ENCODE measurements around the gene ING5. TPM values are rescaled to one million over a fixed set of nuclear protein-coding genes. Genes with fewer than 3 reads are reported as not detected.
A peak's percentile ranks its signal among the peaks of the same experiment; 100 is the strongest.
"Not testable (repeated sequence)": the region's sequence is repeated elsewhere in the genome, so short reads cannot be mapped to it uniquely, and the experiment has no call there.

The ING5 gene
- total RNA-seq, 1 donor from 2014 or later, result 16.5 TPM

DNA sequence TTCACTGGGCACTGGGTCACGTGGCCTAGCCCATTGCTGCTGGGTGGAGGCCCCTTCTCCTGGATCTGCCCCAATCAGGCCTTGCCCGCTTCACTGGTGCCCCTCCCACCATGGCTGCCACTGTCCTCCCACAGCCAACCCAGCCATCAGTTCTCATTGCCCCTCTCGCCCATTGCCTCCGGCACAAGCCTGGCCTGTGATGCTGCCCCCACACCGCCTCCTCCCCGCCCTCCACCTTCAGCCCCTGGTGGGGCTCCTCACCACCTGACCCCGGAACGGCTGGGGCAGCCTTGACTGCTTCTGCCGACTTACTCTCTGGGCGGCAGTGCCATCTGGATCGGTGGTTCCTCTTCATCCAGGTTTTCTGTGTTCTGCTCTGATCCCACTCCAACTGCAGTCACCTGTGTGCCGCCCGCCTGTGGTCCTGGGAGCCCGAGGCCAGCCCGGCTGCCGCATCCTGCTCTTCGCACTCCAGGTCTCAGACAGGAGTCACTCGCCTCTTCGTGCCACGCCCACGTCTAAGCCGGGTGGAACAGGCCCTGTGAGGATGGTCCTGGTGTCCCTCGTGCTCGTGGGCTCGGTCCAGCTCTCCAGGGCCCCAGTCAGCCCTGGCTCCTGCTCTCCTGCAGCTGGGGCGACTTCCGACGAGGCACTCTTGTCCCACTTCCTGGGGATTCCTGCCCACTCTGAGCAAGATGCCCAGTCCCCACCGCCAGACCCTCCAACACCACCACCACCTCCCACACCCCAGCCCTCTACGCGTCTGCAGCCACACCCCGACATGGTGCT lies 46.8 kb downstream of the ING5 start:
- ATAC-seq, result no peak
- DNase-seq (ENCODE audit: missing footprints), result peak; percentile 33

DNA sequence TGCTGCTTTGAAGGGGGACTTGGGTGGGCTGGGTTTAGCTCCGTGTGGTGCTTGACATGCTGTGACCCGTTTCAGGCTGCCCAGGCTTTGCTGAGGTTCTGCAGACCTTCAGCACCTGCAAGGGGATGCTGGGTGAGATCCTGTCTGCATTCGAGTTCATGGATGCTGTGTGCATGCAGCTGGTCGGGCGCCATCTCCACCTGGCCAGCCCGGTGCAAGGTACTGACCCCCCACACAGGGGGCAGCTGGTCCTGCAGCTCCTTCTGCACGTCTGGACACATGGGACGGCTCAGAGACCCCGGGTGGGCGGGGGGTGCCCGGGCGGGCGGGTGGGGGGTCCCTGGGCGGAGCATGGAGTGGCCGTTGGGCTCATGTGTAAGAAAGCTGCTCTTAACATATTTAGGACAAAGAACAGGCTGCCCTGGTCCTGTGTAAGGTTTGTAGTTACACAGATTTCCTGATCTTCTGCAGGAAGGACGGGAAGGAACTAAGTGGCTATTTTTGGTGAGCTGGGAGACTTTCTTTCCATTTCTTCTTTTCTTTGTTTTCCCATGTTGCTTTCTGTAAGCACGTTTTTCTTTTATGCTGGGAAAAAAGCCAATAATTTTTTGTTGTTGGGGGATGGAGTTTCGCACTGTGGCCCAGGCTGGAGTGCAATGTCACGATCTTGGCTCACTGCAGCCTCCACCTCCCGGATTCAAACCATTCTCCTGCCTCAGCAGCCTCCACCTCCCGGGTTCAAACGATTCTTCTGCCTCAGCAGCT lies 48.4 kb downstream of the ING5 start:
- intact Hi-C loops (cut with DNase I), result no loop called here
- peak; percentile 4 for DNase-seq (ENCODE audit: missing footprints)
- ATAC-seq, result no peak

More for the DNA sequence above, 46.8 kb downstream of the ING5 start:
- intact Hi-C loops (cut with DNase I), result no loop called here

DNA sequence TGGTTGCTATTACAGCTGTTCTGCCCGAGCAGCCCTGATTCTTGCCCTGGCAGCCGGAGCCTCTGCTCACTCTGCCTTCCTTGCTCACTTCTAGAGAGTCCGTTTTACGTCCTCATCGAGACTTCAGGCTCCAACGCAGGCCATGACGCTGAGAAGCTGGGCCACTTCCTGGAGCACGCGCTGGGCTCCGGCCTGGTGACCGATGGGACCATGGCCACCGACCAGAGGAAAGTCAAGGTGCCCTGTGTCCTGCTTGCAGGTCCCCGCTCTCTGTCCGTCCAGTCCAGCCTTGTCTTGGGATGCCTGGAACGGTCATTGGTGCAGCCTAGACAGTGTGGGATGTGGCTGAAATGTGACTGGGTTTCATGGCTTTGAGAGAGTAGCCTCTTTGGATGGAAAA lies 49.3 kb downstream of the ING5 start:
- ATAC-seq, result no peak
- DNase-seq (ENCODE audit: missing footprints), result peak; percentile 31
- intact Hi-C loops (cut with DNase I), result no loop called here

DNA sequence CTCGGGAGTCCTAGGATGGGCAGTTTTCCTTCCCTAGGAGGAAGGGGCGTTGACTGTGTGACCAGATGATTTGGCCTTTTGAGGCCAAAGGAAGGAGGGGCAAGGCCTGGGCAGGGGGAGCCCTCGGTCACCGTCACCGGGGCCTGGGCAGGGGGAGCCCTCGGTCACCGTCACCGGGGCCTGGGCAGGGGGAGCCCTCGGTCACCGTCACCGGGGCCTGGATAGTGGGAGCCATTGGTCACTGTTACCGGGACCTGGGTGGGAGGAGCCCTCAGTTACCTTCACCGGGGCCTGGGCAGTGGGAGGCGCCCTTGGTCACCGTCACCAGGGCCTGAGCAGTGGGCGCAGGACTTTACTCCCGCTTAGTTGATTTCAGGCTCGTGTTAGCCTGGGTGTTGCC lies 49.9 kb downstream of the ING5 start:
- ATAC-seq (no peak), DNase-seq (ENCODE audit: missing footprints) (no peak)
- intact Hi-C loops (cut with DNase I), result no loop called here

DNA sequence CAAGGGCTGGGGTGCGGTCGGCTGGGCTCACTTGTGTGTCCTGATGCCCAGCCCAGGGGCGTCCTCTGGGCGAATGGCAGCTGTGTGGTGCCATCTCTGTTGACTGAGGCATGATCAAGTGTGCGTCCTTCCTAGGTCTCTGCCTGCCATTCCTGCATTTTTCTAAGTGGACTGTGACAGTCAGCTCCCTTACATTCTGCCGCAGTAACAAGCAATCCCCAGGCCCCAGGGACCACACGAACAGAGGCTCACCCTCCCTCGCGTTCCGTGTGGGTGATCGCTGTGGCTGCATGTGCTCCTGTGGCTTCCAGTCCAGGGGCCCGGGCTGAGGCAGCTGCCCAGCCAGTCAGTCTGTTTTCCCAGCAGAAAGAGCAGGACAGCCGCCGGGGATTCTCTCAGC lies 50.4 kb downstream of the ING5 start:
- DNase-seq (ENCODE audit: missing footprints), result peak; percentile 32
- intact Hi-C loops (cut with DNase I), result no loop called here
- no peak for ATAC-seq

DNA sequence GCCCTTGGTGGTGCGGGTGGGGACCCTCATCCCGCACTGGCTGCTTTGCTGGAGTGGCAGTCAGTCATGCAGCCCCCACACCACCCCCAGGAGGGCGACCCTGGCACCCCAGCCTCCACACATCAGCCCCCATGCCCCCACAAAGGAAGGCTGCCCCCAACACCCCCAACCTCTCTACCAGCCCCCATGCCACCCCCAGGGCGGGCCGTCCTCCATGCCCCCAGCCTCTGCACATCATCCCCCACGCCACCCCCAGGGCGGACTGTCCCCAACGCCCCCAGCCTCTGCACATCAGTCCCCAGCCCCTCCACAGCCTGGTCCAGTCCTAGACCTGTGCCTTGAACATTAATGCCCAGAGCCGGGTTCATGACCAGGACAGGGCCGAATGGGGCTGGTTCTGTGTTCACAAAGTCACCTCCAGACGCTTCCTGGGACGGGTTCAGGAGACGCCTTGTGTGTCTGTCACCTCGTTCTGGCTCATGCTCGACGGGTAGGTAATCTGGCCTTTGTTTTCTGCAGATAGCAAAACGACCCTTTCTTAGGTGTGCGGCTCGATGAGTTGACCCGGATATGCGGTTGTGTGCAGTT lies 50.9 kb downstream of the ING5 start:
- intact Hi-C loops (cut with DNase I), result no loop called here
- peak; percentile 53 for DNase-seq (ENCODE audit: missing footprints)
- no peak for ATAC-seq

DNA sequence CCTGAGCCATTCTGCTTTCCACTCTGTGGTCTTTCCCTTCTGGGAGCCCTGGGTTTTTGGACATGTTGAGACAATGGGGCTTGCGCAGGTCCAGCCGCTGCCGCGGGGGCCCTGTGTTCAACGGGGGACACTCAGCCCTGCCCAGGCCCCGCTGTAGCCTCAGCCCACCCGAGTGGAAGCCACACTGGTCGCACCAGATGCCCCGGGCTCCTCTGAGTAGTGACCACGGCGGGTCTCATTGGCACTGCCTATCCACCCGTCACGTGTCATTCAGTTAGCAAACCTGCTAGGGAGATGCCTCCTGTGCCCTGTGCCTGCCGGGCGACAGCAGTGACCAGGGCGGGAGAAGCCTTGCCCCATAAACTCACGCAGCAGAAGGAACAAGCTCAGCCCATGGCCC lies 51.7 kb downstream of the ING5 start:
- no peak for ATAC-seq
- intact Hi-C loops (cut with DNase I), result no loop called here
- peak; percentile 62 for DNase-seq (ENCODE audit: missing footprints)

DNA sequence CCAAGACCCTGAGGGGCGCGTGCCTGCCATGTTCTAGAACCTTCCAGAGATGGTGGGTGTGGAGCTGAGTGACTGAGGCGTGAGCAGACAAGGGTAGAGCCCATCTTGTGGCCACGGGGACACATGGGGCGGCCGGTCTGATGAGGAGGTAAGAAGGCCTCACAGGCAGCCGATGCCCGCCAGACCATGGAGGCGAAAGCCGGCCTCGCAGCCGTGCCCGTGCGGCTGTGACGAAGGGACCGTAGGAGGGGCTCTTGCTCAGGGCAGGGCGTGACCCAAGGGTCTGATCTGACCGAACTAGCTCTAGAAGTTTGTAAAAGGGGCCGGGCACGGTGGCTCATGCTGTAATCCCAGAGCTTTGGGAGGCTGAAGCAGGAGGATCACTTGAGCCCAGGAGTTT lies 52.2 kb downstream of the ING5 start:
- intact Hi-C loops (cut with DNase I), result no loop called here
- DNase-seq (ENCODE audit: missing footprints), result peak; percentile 35
- no peak for ATAC-seq

DNA sequence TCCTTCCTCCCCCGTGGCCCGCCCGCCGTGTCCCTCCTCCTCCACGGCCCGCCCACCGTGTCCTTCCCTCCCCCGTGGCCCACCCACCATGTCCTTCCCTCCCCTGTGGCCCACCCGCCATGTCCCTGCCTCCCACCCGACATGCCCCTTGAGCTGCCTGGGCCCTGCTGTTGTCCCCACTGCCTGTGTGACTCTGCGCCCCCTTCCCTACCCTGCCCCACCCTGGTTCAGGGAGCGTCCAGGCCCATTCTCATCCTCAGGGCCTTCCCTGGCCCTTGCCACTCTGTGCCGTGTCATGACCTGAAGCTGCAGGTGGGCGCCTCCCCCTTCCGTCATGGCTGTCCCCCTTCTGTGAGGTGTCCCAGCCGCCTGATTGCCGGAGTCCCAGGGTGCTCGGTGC lies 53.3 kb downstream of the ING5 start:
- no peak for ATAC-seq
- DNase-seq (ENCODE audit: missing footprints), result peak; percentile 42
- intact Hi-C loops (cut with DNase I), result no loop called here

DNA sequence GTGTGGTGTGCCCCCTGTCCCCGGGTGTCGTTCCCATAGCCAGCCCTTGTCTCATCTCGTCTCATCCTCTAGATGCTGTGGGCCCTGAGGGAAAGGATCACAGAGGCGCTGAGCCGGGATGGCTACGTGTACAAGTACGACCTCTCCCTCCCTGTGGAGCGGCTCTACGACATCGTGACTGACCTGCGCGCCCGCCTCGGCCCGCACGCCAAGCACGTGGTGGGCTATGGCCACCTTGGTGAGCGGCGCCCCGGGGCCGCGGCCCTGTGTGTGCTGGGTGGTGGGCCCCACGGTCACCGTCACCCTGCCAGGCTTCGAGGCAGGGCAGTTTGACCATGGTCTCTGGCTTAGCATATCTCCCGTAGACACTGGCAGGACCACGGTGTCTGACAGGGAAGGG lies 53.9 kb downstream of the ING5 start:
- intact Hi-C loops (cut with DNase I), result no loop called here
- DNase-seq (ENCODE audit: missing footprints) (peak; percentile 41), ATAC-seq (no peak)

DNA sequence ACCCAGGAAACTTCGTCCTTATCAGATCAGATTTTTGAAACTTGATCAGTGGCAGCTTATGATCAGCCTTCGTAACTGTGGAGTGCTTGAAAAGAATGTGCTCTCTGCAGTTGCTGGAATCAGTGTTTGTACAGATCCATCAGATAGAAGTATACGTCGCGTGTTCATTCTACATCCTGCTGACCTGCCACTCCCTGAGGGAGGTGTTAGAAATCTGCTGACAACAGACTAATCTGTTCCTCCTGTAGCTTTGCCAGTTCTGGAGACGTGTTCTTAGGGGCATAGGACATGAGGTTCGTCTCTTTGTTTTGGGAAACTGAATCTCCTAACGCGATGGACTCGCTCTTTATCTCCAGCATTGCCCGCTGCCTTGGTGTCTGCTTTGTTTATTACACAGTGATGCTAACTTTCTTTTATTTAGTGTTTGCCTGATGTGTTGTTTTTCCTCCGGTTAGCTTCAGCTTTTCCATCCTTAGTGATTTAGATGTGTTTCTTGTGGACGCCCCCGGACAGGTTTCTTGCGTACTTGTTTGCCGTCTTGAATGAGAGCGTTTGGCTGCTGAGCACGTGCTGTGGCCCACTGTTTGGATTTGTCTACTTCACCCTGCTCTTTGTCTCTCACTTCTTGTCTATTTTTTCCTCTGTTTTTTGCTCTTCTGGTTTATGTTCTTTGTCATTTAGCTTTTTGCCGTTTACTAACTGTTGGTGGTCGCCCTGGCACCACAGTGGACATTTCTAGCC lies 57.4 kb downstream of the ING5 start:
- intact Hi-C loops (cut with DNase I), result no loop called here
- peak; percentile 13 for DNase-seq (ENCODE audit: missing footprints)
- ATAC-seq, result no peak

DNA sequence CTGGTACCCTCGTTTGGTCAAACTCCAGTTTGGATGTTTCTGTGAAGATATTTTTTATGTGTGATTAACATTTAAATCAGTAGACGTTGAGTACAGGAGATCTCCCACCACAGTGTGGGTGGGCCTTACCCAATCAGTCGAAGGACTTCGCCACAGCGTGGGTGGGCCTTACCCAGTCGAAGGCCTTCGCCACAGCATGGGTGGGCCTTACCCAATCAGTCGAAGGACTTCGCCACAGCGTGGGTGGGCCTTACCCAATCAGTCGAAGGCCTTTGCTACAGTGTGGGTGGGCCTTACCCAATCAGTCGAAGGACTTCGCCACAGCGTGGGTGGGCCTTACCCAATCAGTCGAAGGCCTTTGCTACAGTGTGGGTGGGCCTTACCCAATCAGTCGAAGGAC lies 58.1 kb downstream of the ING5 start:
- ATAC-seq; DNase-seq (ENCODE audit: missing footprints); intact Hi-C loops (cut with DNase I): not testable (repeated sequence)

DNA sequence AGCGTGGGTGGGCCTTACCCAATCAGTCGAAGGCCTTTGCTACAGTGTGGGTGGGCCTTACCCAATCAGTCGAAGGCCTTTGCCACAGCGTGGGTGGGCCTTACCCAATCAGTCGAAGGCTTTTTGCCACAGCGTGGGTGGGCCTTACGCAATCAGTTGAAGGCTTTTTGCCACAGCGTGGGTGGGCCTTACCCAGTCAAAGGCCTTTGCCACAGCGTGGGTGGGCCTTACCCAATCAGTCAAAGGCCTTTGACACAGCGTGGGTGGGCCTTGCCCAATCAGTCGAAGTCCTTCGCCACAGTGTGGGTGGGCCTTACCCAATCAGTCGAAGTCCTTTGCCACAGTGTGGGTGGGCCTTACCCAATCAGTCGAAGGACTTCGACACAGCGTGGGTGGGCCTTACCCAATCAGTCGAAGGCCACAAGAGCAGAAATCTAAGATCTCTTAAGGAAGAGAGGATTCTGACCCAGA lies 58.5 kb downstream of the ING5 start:
- ATAC-seq (no peak), DNase-seq (ENCODE audit: missing footprints) (peak; percentile 33)
- intact Hi-C loops (cut with DNase I), result no loop called here

DNA sequence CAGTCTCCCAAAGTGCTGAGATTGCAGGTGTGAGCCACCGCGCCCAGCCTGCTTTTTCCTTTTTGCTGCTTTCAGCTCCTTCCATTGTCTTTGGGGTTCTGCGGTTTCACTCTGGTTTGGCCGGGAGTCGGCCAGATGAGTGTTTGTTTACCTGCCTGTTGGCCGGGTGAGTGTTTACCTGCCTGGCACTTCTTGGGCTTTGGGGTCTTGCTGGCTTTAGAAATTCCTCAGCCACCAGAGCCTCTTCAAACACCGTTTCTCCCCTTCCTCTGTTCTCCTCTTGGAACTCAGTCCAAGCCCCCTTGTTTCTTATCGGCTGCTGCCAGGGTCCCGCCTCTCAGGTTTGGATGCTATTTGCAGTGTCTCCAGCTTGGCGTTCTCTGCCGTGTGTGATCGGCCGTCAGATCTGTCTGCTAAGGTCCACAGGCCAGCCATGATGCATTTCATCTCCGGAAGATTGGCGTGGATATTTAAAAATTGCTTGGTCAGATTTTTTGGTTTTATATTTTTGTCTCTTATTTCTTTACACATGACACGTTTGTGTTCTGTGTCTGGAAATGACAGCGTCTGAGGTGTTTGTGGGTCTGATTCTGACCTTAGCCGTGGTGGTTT lies 60.6 kb downstream of the ING5 start:
- DNase-seq (ENCODE audit: missing footprints) (peak; percentile 30), ATAC-seq (no peak)
- intact Hi-C loops (cut with DNase I), result no loop called here

DNA sequence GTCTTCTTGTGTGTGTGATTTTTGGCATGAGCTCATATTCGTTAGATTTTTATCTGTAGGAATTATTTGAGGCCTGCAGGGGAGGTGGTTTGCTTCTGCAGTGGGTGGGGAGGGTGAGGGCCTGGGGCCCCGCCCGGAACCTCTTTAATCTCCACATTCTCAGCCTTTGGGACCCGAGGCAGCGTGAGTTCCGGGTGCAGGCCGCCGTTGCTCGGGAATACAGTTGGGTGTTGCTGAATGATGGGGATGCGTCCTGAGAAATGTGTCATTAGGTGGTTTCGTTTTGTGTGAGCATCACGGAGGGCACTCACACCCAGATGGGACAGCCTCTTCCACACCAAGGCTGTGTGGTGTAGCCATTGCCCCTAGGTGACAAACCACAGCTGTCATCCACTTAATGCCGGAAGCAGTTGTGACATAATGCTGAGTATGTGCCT lies 61.1 kb downstream of the ING5 start:
- intact Hi-C loops (cut with DNase I), result no loop called here
- DNase-seq (ENCODE audit: missing footprints) (peak; percentile 37), ATAC-seq (no peak)

DNA sequence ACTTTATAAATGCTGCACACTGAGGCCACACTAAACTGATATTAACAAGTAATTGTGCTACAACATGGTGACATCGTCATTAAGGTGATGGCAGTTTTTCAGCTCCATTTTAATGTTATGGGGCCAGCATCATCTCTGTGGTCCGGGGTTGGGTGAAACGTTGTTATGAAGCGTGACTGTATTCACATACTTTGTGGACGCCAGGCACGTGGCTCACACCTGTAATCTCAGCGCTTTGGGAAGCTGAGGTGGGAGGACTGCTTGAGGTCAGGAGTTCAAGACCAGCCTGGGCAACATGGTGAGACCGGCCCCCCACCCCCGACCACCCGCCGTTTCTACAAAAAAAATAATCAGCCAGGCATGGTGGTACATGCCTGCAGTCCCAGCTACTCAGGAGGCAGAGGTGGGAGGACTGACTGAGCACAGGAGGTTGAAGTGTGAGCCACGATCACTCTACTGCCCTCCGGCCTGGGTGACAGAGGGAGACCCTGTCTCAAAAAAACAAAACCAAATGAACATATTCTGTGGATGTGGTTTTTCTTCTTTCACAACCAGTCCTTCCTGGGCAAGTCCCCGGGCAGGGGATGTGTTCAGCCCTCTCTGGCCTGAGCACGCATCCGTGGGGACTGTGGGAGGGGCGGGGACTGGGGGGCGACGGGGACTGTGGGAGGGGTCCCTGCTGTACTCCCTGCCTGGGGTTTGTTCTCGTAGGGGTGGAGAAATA lies 61.9 kb downstream of the ING5 start:
- intact Hi-C loops (cut with DNase I), result no loop called here
- DNase-seq (ENCODE audit: missing footprints) (peak; percentile 23), ATAC-seq (no peak)

DNA sequence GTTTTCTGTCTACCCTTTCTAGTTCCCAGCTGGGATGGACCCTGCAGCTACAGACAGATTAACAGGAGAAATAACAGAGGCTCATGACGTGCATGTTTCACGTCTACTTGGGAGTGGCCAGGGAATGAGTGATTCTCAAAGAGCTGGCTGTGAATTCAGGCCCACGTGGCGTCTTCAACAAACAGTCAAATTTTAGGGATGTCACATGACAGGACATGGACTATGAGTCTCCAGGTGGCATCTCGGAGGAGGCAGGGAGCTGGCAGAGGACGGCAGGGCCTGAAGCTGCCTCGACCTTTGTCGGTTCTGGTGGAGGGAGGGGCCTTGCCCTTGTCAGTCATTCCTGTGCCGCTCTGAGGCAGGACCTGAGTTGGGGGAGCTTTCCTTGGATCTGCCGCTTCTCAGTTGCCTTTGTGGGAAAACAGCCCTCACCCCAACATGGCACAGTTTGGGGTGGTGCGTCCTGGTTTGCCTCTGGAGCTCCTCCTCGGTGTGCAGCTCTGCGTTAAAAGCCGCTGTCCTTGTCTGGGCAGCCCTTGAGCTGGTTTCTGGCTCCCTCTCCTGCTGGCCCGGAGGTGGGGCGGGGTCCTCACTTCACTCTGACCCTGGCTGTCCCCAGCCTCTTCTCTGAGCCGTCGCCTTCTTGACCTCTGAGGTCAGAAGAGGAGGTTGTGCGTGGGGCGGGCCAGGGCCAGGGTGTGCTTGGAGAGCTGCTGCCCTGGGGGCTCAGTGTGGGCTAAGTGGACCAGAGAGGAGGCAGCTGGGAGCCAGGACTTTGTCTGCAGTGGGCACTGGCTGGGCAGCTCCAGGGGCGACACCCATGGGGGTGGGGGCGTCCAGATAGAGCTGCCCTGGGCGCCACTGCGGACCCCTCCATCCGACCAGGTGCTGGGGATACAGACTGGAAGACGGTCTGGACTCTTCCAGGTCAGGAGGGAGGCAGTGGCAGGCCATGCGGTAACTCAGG lies 62.7 kb downstream of the ING5 start:
- intact Hi-C loops (cut with DNase I), result no loop called here
- ATAC-seq (no peak), DNase-seq (ENCODE audit: missing footprints) (peak; percentile 33)
